GM12878 (cell line): ENCODE measurements around the gene ATF2. TPM values are rescaled to one million over a fixed set of nuclear protein-coding genes. Genes with fewer than 3 reads are reported as not detected.

Source experiments
- ATAC-seq: fragments of 200-7000 bp; cut with Tn5 transposase; 3 replicates; pipeline ENCODE4 v1.9.1; 2020; ENCODE audit warnings: mild to moderate bottlenecking, moderate library complexity
- BruUV-seq: library from RNA; stranded (reverse); fragments of 400-500 nt; replicated peaks from 2 replicates; lab custom pipeline; 2021; lab: Mats Ljungman, UMichigan
- CTCF ChIA-PET: fragments of 300-600 bp; sonication (Branson Sonifier 250); formaldehyde crosslinking; extraction: SDS; loops from one replicate; lab custom pipeline; 2021; ENCODE audit warnings: inconsistent platforms; lab: Yijun Ruan, JAX
- POLR2A ChIA-PET: fragments of 350-600 bp; formaldehyde crosslinking; extraction: SDS; loops from one replicate; lab custom pipeline; 2021; ENCODE audit warnings: inconsistent platforms; lab: Charles Lee
- RAD21 ChIA-PET: fragments of 300-600 bp; sonication (Branson Sonifier 250); formaldehyde crosslinking; loops from one replicate; lab custom pipeline; 2023; ENCODE audit warnings: antibody characterized with exemption; ENCODE audit not compliant: unreplicated experiment; lab: Charles Lee
- SMC1A ChIA-PET: fragments of 300-600 bp; sonication (Branson Sonifier 250); formaldehyde crosslinking; loops from one replicate; lab custom pipeline; 2023; ENCODE audit not compliant: unreplicated experiment, uncharacterized antibody; lab: Charles Lee
- DNase-seq: peaks from one replicate; pipeline ENCODE4 v3.0.0-alpha.2; 2011; ENCODE audit warnings: low read depth, low spot score
- FAIRE-seq: peaks from 3 replicates; lab custom pipeline; 2011; peaks lifted over from hg19 to GRCh38; lab: Jason Lieb, UNC
- H2AFZ ChIP-seq: 2 replicates; pipeline ENCODE4 v1.6.0; 2011; ENCODE audit warnings: low read depth, low read length, control low read depth; ENCODE audit not compliant: control insufficient read depth
- H3K27ac ChIP-seq: 2 replicates; pipeline ENCODE4 v1.5.1; 2011; ENCODE audit warnings: control low read depth; ENCODE audit not compliant: control insufficient read depth, insufficient read depth
- H3K27me3 ChIP-seq, 2 experiments: replicated peaks in 1 of 2; 2 replicates each; pipeline versions ENCODE4 v1.6.0 to v1.6.1; 2011; ENCODE audit warnings: low read length in 1 of 2; ENCODE audit not compliant: control insufficient read depth in 2 of 2, insufficient read depth in 2 of 2
- H3K36me3 ChIP-seq, 2 experiments: 2 replicates each; pipeline ENCODE4 v1.5.1; 2011; ENCODE audit warnings: low read length in 1 of 2; ENCODE audit not compliant: control insufficient read depth in 2 of 2, insufficient read depth in 2 of 2
- H3K4me1 ChIP-seq: 2 replicates; pipeline ENCODE4 v1.6.1; 2011; ENCODE audit warnings: mild to moderate bottlenecking, low read length, moderate library complexity, mixed read lengths; ENCODE audit not compliant: control insufficient read depth, insufficient read depth
- H3K4me2 ChIP-seq: 2 replicates; pipeline ENCODE4 v1.6.0; 2011; ENCODE audit warnings: control low read depth; ENCODE audit not compliant: control insufficient read depth, insufficient read depth
- H3K4me3 ChIP-seq: fragments of 200-600 bp; sonication (generic); 2 replicates; pipeline ENCODE4 v1.5.1; 2016
- H3K79me2 ChIP-seq: 2 replicates; pipeline ENCODE4 v1.6.0; 2011; ENCODE audit warnings: low read length; ENCODE audit not compliant: control insufficient read depth, insufficient read depth
- H3K9ac ChIP-seq: 2 replicates; pipeline ENCODE4 v1.8.0; 2011; ENCODE audit warnings: low read length, control low read depth, mixed read lengths; ENCODE audit not compliant: control insufficient read depth, insufficient read depth
- H3K9me3 ChIP-seq: replicated peaks from 3 replicates; pipeline ENCODE4 v1.5.1; 2011; ENCODE audit warnings: mild to moderate bottlenecking, low read length; ENCODE audit not compliant: control insufficient read depth, insufficient read depth
- H4K20me1 ChIP-seq: 2 replicates; pipeline ENCODE4 v1.6.0; 2011; ENCODE audit not compliant: control insufficient read depth, insufficient read depth
- BHLHE40 ChIP-seq, 2 experiments: fragments of 450-650 bp in 1 of 2; IDR thresholded peaks; 2 replicates each; pipeline ENCODE4 v1.6.1; 2011 to 2017; ENCODE audit warnings: low read depth in 2 of 2, borderline replicate concordance in 1 of 2, improper control_type of control experiment in 1 of 2, low read length in 1 of 2, mild to moderate bottlenecking in 1 of 2
- CBX5 ChIP-seq: sonication (generic); IDR thresholded peaks from 2 replicates; pipeline ENCODE4 v1.6.1; 2016; ENCODE audit warnings: low read depth, moderate library complexity, mild to moderate bottlenecking, inconsistent platforms
- FOXK2 ChIP-seq: fragments of 450-650 bp; IDR thresholded peaks from 2 replicates; pipeline ENCODE4 v1.6.1; 2017; ENCODE audit warnings: mild to moderate bottlenecking, moderate library complexity
- IKZF2 ChIP-seq, 2 experiments: fragments of 450-650 bp; IDR thresholded peaks; 2 replicates each; pipeline ENCODE4 v1.6.1; 2017; ENCODE audit warnings: mild to moderate bottlenecking in 2 of 2, moderate library complexity in 2 of 2
- IRF4 ChIP-seq: IDR thresholded peaks from 2 replicates; pipeline ENCODE4 v1.6.1; 2011; ENCODE audit warnings: low read depth, low read length
- JUND ChIP-seq: IDR thresholded peaks from 2 replicates; pipeline ENCODE4 v1.6.1; 2012; ENCODE audit warnings: low read depth, mild to moderate bottlenecking, low read length, improper control_type of control experiment, moderate library complexity
- MYB ChIP-seq: fragments of 150-350 bp; IDR thresholded peaks from 2 replicates; pipeline ENCODE4 v1.6.1; 2014; ENCODE audit warnings: mild to moderate bottlenecking, low read depth, low read length, borderline replicate concordance
- ZNF622 ChIP-seq: fragments of 450-650 bp; IDR thresholded peaks from 2 replicates; pipeline ENCODE4 v1.6.1; 2017; ENCODE audit warnings: mild to moderate bottlenecking, inconsistent platforms
- WGBS: methylation state at CpG from one replicate; pipeline ENCODE4 v1.1.6; 2016; ENCODE audit warnings: low lambda C conversion rate; ENCODE audit not compliant: insufficient replicate concordance, insufficient coverage; ENCODE audit errors: missing lambda C conversion rate; 5-methylcytosine and 5-hydroxymethylcytosine counted together
- in situ Hi-C: fragments of 300-500 bp; cut with MboI; formaldehyde crosslinking; loops from 9 replicates; pipeline ENCODE4 v1.14.3; 2018; ENCODE audit warnings: mixed read lengths
- intact Hi-C: fragments of 100-400 bp; cut with micrococcal nuclease; formaldehyde crosslinking; loops from one replicate; pipeline ENCODE4 v1.14.2; 2022; ENCODE audit not compliant: unreplicated experiment
- polyA plus RNA-seq, 11 experiments: library from polyadenylated mRNA; depleted of rRNA in 4 of 11; unstranded in 6 of 11; stranded (reverse) in 5 of 11; fragments of >200 nt; fragmentation: Nextera tagmentation in 4 of 11; fragmentation: Illumina TruSeq in 1 of 11; extraction: Ambion mirVana in 4 of 11; extraction: Trizol in 1 of 11; gene quantifications; 1 replicate in 1 of 11; 2 replicates in 10 of 11; pipeline versions ENCODE4 v1.2.1 to v1.2.3, GENCODE V29; 2011 to 2016; ENCODE audit warnings: inconsistent platforms in 2 of 11, missing spikeins in 2 of 11, low read depth in 1 of 11
- total RNA-seq, 4 experiments: library from RNA; depleted of rRNA in 3 of 4; stranded (reverse); fragments of >200 nt in 3 of 4; fragmentation: Illumina TruSeq in 1 of 4; extraction: Trizol in 1 of 4; gene quantifications; 2 replicates each; pipeline versions ENCODE4 v1.2.1 to v1.2.3, GENCODE V29; 2013 to 2021
- TF ChIP-seq, protein P1 (sequence below): fragments of 450-650 bp; IDR thresholded peaks from 2 replicates; pipeline ENCODE4 v1.6.1; 2017; ENCODE audit warnings: mild to moderate bottlenecking, moderate library complexity
- TF ChIP-seq, protein P2 (sequence below): IDR thresholded peaks from 2 replicates; pipeline ENCODE4 v1.6.1; 2012; ENCODE audit warnings: low read depth, low read length, improper control_type of control experiment

The ATF2 gene
- total and polyA plus RNA-seq, 10 of the 15 experiments (the other 5 are each of a cell fraction or from before 2014, with no cell fraction given), result 10.3 to 78.0 (median 36.0) TPM

DNA sequence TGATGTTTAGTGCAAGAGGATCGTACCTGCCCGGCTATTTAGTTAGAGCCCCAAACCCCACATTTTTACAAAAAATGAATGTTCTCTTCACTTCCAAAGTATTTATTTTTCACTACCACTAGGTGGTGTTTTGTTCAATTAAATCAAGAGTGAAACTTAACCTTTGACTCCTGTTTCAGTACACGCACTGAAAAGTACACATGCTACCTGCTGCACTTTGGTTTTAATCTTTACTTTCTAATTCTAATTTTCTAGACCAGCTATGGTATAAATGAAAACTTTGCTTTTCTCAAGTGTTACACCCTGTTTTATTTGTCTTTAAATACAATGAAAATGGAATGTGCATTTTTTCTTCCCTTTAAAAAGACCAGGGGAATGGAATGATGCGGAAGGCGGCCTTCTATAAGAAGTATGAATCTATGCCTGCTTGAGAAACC, 131.4 kb downstream of the ATF2 start (continued):
- TF ChIP-seq, protein P1, sequence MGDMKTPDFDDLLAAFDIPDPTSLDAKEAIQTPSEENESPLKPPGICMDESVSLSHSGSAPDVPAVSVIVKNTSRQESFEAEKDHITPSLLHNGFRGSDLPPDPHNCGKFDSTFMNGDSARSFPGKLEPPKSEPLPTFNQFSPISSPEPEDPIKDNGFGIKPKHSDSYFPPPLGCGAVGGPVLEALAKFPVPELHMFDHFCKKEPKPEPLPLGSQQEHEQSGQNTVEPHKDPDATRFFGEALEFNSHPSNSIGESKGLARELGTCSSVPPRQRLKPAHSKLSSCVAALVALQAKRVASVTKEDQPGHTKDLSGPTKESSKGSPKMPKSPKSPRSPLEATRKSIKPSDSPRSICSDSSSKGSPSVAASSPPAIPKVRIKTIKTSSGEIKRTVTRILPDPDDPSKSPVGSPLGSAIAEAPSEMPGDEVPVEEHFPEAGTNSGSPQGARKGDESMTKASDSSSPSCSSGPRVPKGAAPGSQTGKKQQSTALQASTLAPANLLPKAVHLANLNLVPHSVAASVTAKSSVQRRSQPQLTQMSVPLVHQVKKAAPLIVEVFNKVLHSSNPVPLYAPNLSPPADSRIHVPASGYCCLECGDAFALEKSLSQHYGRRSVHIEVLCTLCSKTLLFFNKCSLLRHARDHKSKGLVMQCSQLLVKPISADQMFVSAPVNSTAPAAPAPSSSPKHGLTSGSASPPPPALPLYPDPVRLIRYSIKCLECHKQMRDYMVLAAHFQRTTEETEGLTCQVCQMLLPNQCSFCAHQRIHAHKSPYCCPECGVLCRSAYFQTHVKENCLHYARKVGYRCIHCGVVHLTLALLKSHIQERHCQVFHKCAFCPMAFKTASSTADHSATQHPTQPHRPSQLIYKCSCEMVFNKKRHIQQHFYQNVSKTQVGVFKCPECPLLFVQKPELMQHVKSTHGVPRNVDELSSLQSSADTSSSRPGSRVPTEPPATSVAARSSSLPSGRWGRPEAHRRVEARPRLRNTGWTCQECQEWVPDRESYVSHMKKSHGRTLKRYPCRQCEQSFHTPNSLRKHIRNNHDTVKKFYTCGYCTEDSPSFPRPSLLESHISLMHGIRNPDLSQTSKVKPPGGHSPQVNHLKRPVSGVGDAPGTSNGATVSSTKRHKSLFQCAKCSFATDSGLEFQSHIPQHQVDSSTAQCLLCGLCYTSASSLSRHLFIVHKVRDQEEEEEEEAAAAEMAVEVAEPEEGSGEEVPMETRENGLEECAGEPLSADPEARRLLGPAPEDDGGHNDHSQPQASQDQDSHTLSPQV, result 0 out of 2 replicates have a peak, but pooled peaks have one; percentile 34

DNA sequence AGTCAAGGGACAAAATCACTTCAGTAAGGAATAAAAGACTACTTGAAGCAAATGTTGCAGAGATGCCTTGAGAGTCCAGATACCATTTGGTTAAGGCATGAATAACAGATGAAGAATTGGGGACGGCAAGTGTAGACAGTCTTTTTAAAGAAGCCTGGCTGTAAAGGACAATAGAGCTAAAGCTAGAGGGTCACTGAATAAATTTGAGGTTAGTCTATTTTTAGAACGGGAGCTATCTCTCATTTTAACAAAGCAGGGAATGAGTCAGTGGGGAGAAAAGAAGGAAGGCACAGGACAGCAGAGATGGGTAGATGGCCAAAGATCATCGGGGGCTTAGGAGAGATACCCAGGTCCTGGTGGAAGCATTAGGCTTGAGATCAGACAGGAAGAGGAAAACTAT, 132.2 kb downstream of the ATF2 start:
- ATAC-seq, result no peak
- Histone ChIP-seq H3K79me2 (no peaks in the 10 kb centered on the region), H3K9ac (no peak overlapping the region), H4K20me1 (no peaks in the 10 kb centered on the region), H3K27ac (no peak overlapping the region), H3K36me3 (no peaks in the 10 kb centered on the region), H2AFZ (no peak overlapping the region), H3K4me1 (no peaks in the 10 kb centered on the region), H3K9me3 (no peaks in the 10 kb centered on the region), H3K4me3 (no peak overlapping the region), H3K4me2 (no peak overlapping the region), H3K27me3 (no peaks in the 10 kb centered on the region)
- no peak for TF ChIP-seq CBX5
- TF ChIP-seq, protein P2, sequence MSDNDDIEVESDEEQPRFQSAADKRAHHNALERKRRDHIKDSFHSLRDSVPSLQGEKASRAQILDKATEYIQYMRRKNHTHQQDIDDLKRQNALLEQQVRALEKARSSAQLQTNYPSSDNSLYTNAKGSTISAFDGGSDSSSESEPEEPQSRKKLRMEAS, result no peak
- no peak for TF ChIP-seq IKZF2 (IDR thresholded peaks at IDR 0.05)
- no peak for TF ChIP-seq ZNF622
- TF ChIP-seq BHLHE40 (IDR thresholded peaks at IDR 0.05; ENCODE audit: borderline replicate concordance in 1 of 2, low read depth in 2 of 2, low read length in 1 of 2), result no peak
- no peak for TF ChIP-seq FOXK2
- no peak for TF ChIP-seq IRF4
- TF ChIP-seq JUND, result no peak
- no peak for TF ChIP-seq MYB
- intact Hi-C loops, result loop anchor here (5.0 kb wide), 1 partner anchor 151 kb away; no protein-coding TSS in a partner anchor
- no peak for FAIRE-seq
- ChIA-PET RAD21 (no interaction called here), POLR2A (no interaction called here), CTCF (interaction anchor here (1.2 to 1.7 kb wide), 2 partner anchors 151 to 287 kb away, joined by 4 to 5 read pairs; no protein-coding TSS in a partner anchor), SMC1A (no interaction called here)
- in situ Hi-C loops, result no loop called here
- no TSS peak for BruUV-seq
- DNase-seq, result no peak
- WGBS, result 65% methylated on average over 3 of the region's 3 CpGs
